ENCODE data around the gene SLX9.

SLX9 gene

GRCh38 chr21:44939532-44940115, at the start of gene SLX9:
TSS of gene SLX9 (plus strand) at chr21:44940029. CDS start at chr21:44940058, 29 bp downstream.
- Histone ChIP-seq H3K27ac (ENCODE audit: low read depth, low read length) (peak within 1 kb of the TSS; percentile 31), H3K36me3 (ENCODE audit: insufficient read depth, low read length) (peaks cover 9% of the 10 kb centered on the region), H3K4me3 (ENCODE audit: low read depth in 1 of 2, low read length in 2 of 2) (peak within 1 kb of the TSS; percentile 73 to 94), H3K9ac (ENCODE audit: low read length) (peak within 1 kb of the TSS; percentile 75), H3K4me1 (ENCODE audit: insufficient read depth, low read length) (peaks cover 22% of the 10 kb centered on the region), H3K27me3 (ENCODE audit: control insufficient read depth in 1 of 2, insufficient read depth in 2 of 2, low read length in 2 of 2) (no peaks in the 10 kb centered on the region), H3K9me3 (ENCODE audit: low read length) (no peaks in the 10 kb centered on the region)

- H3K4me3 ChIP-seq (ENCODE audit: low read depth in 1 of 2, low read length in 2 of 2): no peak overlapping the region
- no peaks in the 10 kb centered on the region for H3K36me3 ChIP-seq (ENCODE audit: insufficient read depth, low read length)
- H3K9me3 ChIP-seq (ENCODE audit: low read length): no peaks in the 10 kb centered on the region
- peaks cover 0 to 6% of the 10 kb centered on the region in 2 donors for H3K27me3 ChIP-seq (ENCODE audit: control insufficient read depth in 1 of 2, insufficient read depth in 2 of 2, low read length in 2 of 2)
- H3K27ac ChIP-seq (ENCODE audit: low read depth, low read length): no peak overlapping the region
- no peak overlapping the region for H3K9ac ChIP-seq (ENCODE audit: low read length)
- H3K4me1 ChIP-seq (ENCODE audit: insufficient read depth, low read length): no peaks in the 10 kb centered on the region
Observed at GRCh38 chr21:44890338-44890931, 49.4 kb upstream of the SLX9 start.

GRCh38 chr21:44890961-44891541, 48.8 kb upstream of the SLX9 start:
- Histone ChIP-seq H3K4me3 (ENCODE audit: low read depth in 1 of 2, low read length in 2 of 2) (no peak overlapping the region), H3K9ac (ENCODE audit: low read length) (no peak overlapping the region), H3K27ac (ENCODE audit: low read depth, low read length) (no peak overlapping the region), H3K4me1 (ENCODE audit: insufficient read depth, low read length) (no peaks in the 10 kb centered on the region), H3K36me3 (ENCODE audit: insufficient read depth, low read length) (no peaks in the 10 kb centered on the region), H3K27me3 (ENCODE audit: control insufficient read depth in 1 of 2, insufficient read depth in 2 of 2, low read length in 2 of 2) (peaks cover 0 to 6% of the 10 kb centered on the region in 2 donors), H3K9me3 (ENCODE audit: low read length) (no peaks in the 10 kb centered on the region)

- peaks cover 0 to 6% of the 10 kb centered on the region in 2 donors for H3K27me3 ChIP-seq (ENCODE audit: control insufficient read depth in 1 of 2, insufficient read depth in 2 of 2, low read length in 2 of 2)
- H3K4me3 ChIP-seq (ENCODE audit: low read depth in 1 of 2, low read length in 2 of 2): no peak overlapping the region
- H3K9me3 ChIP-seq (ENCODE audit: low read length): no peaks in the 10 kb centered on the region
- no peaks in the 10 kb centered on the region for H3K36me3 ChIP-seq (ENCODE audit: insufficient read depth, low read length)
- H3K9ac ChIP-seq (ENCODE audit: low read length): no peak overlapping the region
- H3K4me1 ChIP-seq (ENCODE audit: insufficient read depth, low read length): no peaks in the 10 kb centered on the region
- H3K27ac ChIP-seq (ENCODE audit: low read depth, low read length): no peak overlapping the region
Observed at GRCh38 chr21:44891631-44892031, 48.2 kb upstream of the SLX9 start.

GRCh38 chr21:44892095-44892494, 47.7 kb upstream of the SLX9 start:
- no peak overlapping the region for H3K9ac ChIP-seq (ENCODE audit: low read length)
- H3K9me3 ChIP-seq (ENCODE audit: low read length): no peaks in the 10 kb centered on the region
- no peaks in the 10 kb centered on the region for H3K4me1 ChIP-seq (ENCODE audit: insufficient read depth, low read length)
- no peaks in the 10 kb centered on the region for H3K36me3 ChIP-seq (ENCODE audit: insufficient read depth, low read length)
- no peak overlapping the region for H3K4me3 ChIP-seq (ENCODE audit: low read depth in 1 of 2, low read length in 2 of 2)
- H3K27ac ChIP-seq (ENCODE audit: low read depth, low read length): no peak overlapping the region
- H3K27me3 ChIP-seq (ENCODE audit: control insufficient read depth in 1 of 2, insufficient read depth in 2 of 2, low read length in 2 of 2): peaks cover 0 to 6% of the 10 kb centered on the region in 2 donors

- Histone ChIP-seq H3K27ac (ENCODE audit: low read depth, low read length) (no peak overlapping the region), H3K27me3 (ENCODE audit: control insufficient read depth in 1 of 2, insufficient read depth in 2 of 2, low read length in 2 of 2) (peaks cover 0 to 6% of the 10 kb centered on the region in 2 donors), H3K4me3 (ENCODE audit: low read depth in 1 of 2, low read length in 2 of 2) (no peak overlapping the region), H3K9me3 (ENCODE audit: low read length) (no peaks in the 10 kb centered on the region), H3K4me1 (ENCODE audit: insufficient read depth, low read length) (no peaks in the 10 kb centered on the region), H3K9ac (ENCODE audit: low read length) (no peak overlapping the region), H3K36me3 (ENCODE audit: insufficient read depth, low read length) (no peaks in the 10 kb centered on the region)
Observed at GRCh38 chr21:44892536-44893277, 47.1 kb upstream of the SLX9 start.

GRCh38 chr21:44893278-44893556, 46.6 kb upstream of the SLX9 start:
- Histone ChIP-seq H3K9ac (ENCODE audit: low read length) (no peak overlapping the region), H3K4me3 (ENCODE audit: low read depth in 1 of 2, low read length in 2 of 2) (no peak overlapping the region), H3K27ac (ENCODE audit: low read depth, low read length) (no peak overlapping the region), H3K4me1 (ENCODE audit: insufficient read depth, low read length) (no peaks in the 10 kb centered on the region), H3K27me3 (ENCODE audit: control insufficient read depth in 1 of 2, insufficient read depth in 2 of 2, low read length in 2 of 2) (peaks cover 0 to 6% of the 10 kb centered on the region in 2 donors), H3K36me3 (ENCODE audit: insufficient read depth, low read length) (no peaks in the 10 kb centered on the region), H3K9me3 (ENCODE audit: low read length) (no peaks in the 10 kb centered on the region)

GRCh38 chr21:44893948-44894656, 45.7 kb upstream of the SLX9 start:
- Histone ChIP-seq H3K9me3 (ENCODE audit: low read length) (no peaks in the 10 kb centered on the region), H3K36me3 (ENCODE audit: insufficient read depth, low read length) (no peaks in the 10 kb centered on the region), H3K4me1 (ENCODE audit: insufficient read depth, low read length) (no peaks in the 10 kb centered on the region), H3K4me3 (ENCODE audit: low read depth in 1 of 2, low read length in 2 of 2) (no peak overlapping the region), H3K9ac (ENCODE audit: low read length) (no peak overlapping the region), H3K27ac (ENCODE audit: low read depth, low read length) (no peak overlapping the region), H3K27me3 (ENCODE audit: control insufficient read depth in 1 of 2, insufficient read depth in 2 of 2, low read length in 2 of 2) (peaks cover 0 to 6% of the 10 kb centered on the region in 2 donors)

GRCh38 chr21:44894687-44895302, 45.0 kb upstream of the SLX9 start:
- Histone ChIP-seq H3K4me1 (ENCODE audit: insufficient read depth, low read length) (no peaks in the 10 kb centered on the region), H3K27ac (ENCODE audit: low read depth, low read length) (no peak overlapping the region), H3K9me3 (ENCODE audit: low read length) (no peaks in the 10 kb centered on the region), H3K4me3 (ENCODE audit: low read depth in 1 of 2, low read length in 2 of 2) (no peak overlapping the region), H3K36me3 (ENCODE audit: insufficient read depth, low read length) (no peaks in the 10 kb centered on the region), H3K9ac (ENCODE audit: low read length) (no peak overlapping the region), H3K27me3 (ENCODE audit: control insufficient read depth in 1 of 2, insufficient read depth in 2 of 2, low read length in 2 of 2) (peaks cover 0 to 6% of the 10 kb centered on the region in 2 donors)

GRCh38 chr21:44895859-44896258, 44.0 kb upstream of the SLX9 start:
- no peaks in the 10 kb centered on the region for H3K4me1 ChIP-seq (ENCODE audit: insufficient read depth, low read length)
- H3K27me3 ChIP-seq (ENCODE audit: control insufficient read depth in 1 of 2, insufficient read depth in 2 of 2, low read length in 2 of 2): peaks cover 0 to 6% of the 10 kb centered on the region in 2 donors

More at GRCh38 chr21:44895859-44896258, 44.0 kb upstream of the SLX9 start:
- Histone ChIP-seq H3K9me3 (ENCODE audit: low read length) (no peaks in the 10 kb centered on the region), H3K9ac (ENCODE audit: low read length) (no peak overlapping the region), H3K4me3 (ENCODE audit: low read depth in 1 of 2, low read length in 2 of 2) (no peak overlapping the region), H3K36me3 (ENCODE audit: insufficient read depth, low read length) (no peaks in the 10 kb centered on the region), H3K27ac (ENCODE audit: low read depth, low read length) (no peak overlapping the region)
